T-helper 1 cell treated with Interleukin-12 subunit alpha and Interleukin-12 subunit beta and Interleukin-4 antibody, amounts not matched to agents 30 ng/mL and 1 ng/mL, for 36 hours (primary cell): ENCODE data around the gene CRACR2B. TPM values are rescaled to one million over a fixed set of nuclear protein-coding genes. Genes with fewer than 3 reads are reported as not detected.

ENCODE experiments used
- intact Hi-C: fragments of 100-400 bp; cut with micrococcal nuclease; formaldehyde crosslinking; loops from one replicate; pipeline ENCODE4 v1.15.1; 2024
- total RNA-seq: library from RNA; stranded (reverse); gene quantifications from 2 replicates; pipeline ENCODE4 v1.2.3, GENCODE V29; 2022

Gene CRACR2B
- total RNA-seq, 1 donor from 2014 or later: 1.3 TPM

DNA sequence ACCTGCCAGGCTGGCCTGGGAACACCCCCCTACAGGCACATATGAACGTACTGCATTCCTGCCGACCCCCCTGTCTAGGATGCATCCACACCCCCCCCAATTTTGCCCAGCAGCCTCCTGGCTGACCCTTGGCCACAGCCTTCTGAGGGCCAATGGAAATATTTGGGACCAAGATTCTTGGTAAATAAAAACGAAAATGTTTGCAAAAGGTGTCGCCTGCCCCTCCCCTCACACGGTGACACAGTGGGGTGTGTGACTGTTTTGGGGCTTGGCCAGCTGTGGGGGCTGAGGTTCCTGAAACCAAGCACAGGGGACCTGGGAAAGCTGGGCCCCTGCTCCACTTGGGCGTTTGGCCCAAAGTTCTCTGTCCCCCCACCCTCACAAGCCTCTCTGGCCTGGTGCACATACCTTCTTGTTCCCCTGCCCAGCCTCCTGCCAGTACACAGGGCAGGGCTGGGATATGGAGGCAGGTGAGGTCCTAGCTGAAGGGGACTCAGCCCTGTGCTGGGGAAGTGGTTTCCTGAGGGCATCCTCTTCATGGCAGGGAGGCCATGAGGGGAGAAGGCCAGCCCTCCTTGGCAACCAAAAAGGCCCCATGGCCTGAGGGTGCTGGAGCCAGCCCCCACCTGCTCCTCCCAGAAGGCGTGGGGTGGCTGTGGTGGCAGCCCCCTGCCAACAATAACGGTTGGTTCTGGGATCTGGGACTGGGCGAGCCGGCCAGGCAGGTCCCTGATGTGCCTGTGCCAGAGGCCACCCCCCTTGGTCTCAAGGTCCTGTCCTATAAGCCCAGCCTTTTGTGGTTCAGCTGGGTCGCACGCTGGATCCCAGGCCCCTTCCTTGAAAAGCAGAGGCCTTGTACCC, 2.1 kb upstream of the CRACR2B start:
- intact Hi-C loops: no loop called here

GRCh38 chr11:826227-826621, 1.5 kb upstream of the CRACR2B start:
- intact Hi-C loops: no loop called here

GRCh38 chr11:826836-827145, 928 bp upstream of the CRACR2B start:
- intact Hi-C loops: no loop called here

GRCh38 chr11:827146-827896, 398 bp upstream of the CRACR2B start:
- intact Hi-C loops: no loop called here

DNA sequence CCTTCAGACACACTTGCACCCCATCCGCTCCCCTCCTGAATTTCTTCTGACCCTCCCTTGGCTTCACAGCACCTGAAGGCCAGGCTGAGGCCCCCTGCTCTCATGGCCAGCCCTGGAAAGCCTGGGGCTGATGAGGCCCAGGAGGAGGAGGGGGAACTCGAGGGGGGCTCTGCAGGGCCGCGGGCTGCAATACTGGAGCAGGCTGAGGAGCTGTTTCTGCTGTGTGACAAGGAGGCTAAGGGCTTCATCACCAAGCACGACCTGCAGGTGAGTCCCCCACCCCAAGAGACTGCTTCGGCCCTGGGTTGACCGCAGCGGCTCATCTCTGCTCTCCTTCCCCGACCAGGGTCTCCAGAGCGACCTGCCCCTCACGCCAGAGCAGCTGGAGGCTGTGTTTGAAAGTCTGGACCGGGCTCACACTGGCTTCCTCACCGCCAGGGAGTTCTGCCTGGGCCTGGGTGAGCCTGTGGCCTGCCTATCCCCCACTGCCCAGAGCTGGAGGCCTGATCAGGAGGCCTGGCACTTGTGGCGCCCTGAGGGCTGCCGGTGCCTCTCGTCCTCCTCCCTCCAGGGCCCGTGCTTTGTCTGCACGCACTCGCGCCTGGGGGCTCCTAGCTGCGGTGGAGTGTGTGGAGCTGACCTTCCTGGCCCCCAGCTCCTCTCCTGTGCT, 922 bp downstream of the CRACR2B start:
- intact Hi-C loops: no loop called here

DNA sequence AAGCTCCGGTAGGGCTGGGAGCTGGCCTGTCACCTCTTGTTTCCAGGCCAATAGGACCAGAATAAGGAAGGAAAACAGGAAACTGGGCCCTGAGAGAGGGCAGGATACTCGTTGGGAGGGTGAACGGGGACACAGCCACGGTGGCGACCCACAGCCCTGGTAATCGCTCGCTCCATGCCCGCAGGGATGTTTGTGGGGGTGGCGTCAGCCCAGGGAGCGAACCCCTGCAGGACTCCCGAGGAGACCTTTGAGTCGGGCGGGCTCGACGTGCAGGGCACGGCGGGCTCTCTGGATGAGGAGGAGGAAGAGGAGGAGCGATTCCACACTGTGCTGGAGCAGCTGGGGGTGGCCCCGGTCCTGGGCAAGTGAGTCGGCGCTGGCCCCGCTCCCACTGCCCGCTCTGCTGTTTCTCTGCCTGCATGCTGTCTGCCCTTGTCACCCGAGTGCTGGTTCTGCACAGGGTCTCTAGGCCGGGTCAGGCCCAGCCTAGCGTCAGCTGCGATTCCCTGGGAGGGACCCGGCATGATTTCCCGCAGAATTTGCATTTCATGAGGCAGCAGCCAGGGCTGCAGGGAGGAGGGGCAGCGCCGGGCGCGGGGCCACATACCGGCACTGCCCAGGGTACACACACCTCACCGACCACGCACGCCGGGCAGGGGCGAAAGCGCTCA, 1.6 kb downstream of the CRACR2B start:
- intact Hi-C loops: no loop called here

DNA sequence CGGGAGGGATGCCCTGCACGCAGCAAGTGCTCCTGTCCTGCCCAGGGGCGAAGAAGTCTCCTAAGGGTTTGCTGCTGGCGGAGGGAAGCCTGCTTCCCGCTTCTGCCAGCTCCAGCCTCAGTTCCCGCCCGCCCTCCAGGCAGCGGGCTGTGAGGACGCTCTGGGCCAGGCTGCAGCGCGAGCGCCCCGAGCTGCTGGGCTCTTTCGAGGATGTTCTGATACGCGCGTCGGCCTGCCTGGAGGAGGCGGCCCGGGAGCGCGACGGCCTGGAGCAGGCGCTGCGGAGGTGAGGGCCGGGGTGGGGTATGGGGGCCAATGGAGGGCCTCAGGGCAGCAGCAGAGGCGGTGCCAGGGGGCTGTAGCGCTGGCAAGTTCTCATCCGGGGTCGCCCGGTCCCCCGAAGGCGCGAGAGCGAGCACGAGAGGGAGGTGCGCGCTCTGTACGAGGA, 2.2 kb downstream of the CRACR2B start:
- intact Hi-C loops: loop anchor here (1.0 kb wide), 1 partner anchor 10 kb away; no protein-coding TSS in a partner anchor

DNA sequence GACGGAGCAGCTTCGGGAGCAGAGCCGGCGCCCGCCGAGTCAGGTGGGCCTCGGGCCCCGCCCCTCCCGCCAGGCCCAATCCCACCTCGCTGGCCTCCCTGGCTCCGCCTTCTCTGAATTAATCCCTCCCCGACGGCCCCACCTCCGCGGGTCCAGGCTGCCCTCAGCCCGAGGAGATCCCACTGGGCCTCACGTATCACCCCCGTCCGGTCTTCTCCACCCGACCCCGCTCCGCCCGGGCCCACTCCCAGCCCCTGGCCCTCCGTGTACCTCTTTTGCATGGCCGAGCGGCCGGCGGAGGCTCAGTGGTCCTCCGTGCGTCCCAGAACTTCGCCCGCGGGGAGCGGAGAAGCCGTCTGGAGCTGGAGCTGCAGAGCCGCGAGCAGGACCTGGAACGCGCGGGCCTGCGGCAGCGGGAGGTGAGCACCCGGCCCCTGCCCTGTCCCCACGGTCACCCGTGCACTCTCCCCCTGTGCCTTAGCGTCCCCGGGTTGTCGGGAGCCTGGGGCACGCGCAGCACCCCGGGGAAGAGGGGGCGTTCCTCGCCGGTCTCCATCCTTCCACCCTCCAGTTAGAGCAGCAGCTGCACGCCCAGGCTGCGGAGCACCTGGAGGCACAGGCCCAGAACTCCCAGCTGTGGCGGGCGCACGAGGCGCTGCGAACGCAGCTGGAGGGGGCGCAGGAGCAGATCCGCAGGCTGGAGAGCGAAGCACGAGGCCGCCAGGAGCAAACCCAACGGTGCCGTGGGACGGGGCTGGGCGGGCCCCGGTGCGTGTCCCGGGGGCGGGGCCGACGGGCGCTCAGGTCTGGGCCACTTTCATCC, 2.8 kb downstream of the CRACR2B start:
- intact Hi-C loops: loop anchor here (1.0 kb wide), 1 partner anchor 10 kb away; no protein-coding TSS in a partner anchor

GRCh38 chr11:831118-831864, 3.6 kb downstream of the CRACR2B start:
- intact Hi-C loops: no loop called here

DNA sequence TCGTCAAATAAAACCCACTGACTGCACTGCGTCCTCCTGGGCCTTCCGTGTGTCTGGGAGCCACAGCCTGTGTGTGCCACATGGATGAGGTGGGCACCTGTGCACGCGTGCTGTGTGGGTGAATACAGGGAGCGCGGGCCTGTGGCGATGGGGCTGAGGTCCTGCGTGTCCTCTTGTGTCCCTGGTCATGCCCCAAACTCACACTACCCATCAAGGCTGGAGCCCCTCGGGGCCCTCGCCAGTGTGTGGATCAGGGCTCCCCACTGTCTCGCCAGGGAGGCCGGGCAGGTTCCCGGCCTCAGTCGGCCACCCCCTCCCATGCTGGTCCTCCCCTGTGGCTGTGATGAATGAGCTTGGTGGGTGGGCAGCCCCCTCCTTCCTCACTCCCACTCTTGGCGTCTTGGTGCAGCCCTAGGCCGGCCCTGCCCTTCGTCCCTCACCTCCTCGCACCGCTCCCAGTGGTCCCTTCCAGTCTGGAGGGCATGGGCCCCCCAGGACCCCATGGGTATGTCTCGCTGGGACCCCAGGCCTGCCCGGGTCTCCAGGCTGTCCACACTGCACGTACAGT, 4.3 kb downstream of the CRACR2B start:
- intact Hi-C loops: loop anchor here (1.0 kb wide), 1 partner anchor 10 kb away; the partner anchor contains the start of genes POLR2L and TSPAN4

DNA sequence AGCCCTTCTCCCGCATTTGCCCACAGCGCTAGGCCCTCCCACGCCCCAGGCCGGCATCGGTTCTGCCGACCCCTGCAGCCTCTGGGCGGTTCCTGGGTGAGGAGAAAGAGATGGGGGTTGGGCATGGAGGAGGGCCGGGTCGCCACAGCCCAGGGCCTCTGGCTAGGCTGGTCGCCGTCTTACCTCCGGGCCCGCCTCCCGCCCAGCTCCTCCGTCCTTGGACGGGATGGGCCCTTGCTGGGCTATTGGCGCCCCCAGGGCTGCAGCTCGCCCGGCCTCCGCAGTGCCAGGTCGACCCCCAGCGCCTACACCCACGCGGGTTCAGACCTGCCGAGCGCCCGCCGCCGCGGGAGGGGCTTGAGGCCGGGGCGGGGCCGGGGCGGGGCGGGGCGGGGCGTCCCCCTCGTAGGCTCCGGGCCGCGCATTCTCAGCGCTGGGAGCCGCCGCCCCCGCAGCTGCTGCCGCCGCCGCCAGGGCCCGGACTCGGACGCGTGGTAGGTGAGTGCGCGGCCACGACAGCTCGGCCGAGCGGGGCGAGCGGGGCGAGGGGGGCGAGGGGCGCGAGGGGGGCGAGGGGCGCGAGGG, 4.9 kb downstream of the CRACR2B start, which contains the start of gene CD151:
TSS of gene CD151 (plus strand) at position 424 of the 585 bp plus-strand sequence. CDS start 3,118 bp downstream, outside the sequence.
- intact Hi-C loops: loop anchor here (1.0 kb wide), 1 partner anchor 10 kb away; the partner anchor contains the start of genes POLR2L and TSPAN4

- intact Hi-C loops: no loop called here
Measured at GRCh38 chr11:833114-833791, 5.5 kb downstream of the CRACR2B start.

DNA sequence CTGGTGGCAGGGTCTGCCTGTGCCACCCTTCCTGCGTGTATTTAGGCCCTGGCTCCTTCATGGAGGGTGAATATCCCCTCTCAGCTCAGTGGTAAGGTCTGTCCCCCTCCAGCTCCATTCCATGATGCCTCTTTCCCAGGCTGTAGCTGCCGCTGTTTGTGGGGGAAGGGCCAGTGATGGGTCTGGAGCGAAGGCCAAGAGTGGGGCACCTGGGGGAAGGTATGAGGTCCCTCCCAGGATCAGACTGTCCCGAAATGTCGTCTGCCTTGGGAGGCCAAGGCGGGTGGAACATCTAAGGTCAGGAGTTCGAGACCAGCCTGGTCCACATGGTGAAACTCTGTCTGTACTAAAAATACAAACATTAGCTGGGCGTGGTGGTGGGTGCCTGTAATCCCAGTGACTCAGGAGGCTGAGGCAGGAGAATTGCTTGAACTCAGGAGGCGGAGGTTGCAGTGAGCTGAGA, 6.2 kb downstream of the CRACR2B start:
- intact Hi-C loops: no loop called here

DNA sequence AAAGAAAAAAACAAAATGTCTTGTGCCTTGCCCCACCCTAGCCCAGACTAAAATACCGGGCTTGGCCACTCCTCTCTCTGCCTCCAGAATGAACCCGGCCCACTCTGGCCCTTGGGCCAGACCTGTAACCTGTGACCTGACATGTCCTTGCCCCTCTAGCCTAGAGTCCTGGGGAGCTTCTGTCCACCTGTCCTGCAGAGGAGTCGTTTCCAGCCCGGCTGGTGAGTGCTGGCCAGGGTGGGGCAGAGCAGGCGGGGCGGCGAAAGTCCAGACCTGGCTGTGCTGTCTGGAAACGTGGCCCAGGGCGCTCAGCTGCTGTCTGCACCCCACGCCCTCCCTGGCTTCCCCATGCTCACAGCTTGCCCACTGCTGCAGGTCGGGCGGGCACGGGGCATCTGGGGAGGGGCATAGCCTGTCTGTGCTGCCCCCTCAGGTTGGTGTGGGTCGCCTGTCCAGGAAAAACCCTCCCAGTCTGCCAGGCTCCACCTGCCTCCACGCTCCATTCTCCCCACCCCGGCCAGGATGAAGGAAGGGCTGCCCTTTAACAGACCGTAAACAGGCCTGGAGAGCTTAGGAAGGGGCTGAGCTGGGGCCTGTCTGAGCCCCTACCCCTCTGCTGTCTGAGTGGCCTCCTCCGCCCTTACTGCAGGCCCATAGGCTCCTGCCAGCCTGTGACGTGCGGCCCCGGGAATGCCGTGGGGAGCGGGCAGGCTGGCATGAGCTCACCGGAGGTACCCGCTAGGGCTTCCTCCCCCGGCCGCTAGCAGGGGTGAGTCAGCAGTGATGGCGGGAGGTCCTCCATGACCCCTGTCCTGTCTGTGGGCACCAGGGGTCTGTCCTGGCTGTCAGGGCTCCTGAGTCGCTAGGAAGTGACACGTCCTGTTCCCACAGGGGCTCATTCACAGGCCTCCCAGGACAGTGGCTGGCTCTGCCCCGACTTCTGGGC, 6.9 kb downstream of the CRACR2B start:
- intact Hi-C loops: no loop called here

DNA sequence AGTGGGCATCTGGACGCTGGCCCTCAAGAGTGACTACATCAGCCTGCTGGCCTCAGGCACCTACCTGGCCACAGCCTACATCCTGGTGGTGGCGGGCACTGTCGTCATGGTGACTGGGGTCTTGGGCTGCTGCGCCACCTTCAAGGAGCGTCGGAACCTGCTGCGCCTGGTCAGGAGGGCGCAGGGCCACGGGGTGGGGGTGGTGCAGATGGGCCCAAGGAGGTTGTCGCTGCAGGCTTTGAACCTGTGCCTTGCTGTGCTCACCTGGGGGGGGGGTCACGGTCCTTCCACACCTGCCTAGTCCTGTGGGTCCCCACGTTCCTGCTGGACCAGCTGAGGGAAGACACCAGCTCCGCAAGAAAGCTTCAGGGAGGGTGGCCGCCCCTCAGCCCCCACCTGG, 8.6 kb downstream of the CRACR2B start:
- intact Hi-C loops: no loop called here

GRCh38 chr11:836700-837099, 9.0 kb downstream of the CRACR2B start:
- intact Hi-C loops: no loop called here
